Measurements from ENCODE around the gene CRIP2. TPM values are rescaled to one million over a fixed set of nuclear protein-coding genes. Genes with fewer than 3 reads are reported as not detected.
A peak's percentile ranks its signal among the peaks of the same experiment; 100 is the strongest.

The CRIP2 gene
- total RNA-seq, 6 experiments from 2014 or later = 6.9 to 22.4 (median 21.0) TPM

- Mint-ChIP-seq H3K9me3 (no peaks in the 10 kb centered on the region), H3K27me3 (ENCODE audit: insufficient read depth) (no peaks in the 10 kb centered on the region; the same call in 1 of the 2 replicates), H3K4me1 (ENCODE audit: low read depth) (no peaks in the 10 kb centered on the region), H3K36me3 (ENCODE audit: low read depth) (peaks cover 4% of the 10 kb centered on the region; the same call in 1 of the 2 replicates), H3K27ac (no peak overlapping the region), H3K4me3 (no peak overlapping the region)
- no peak for TF ChIP-seq CTCF (IDR thresholded peaks at IDR 0.05)
- peak; percentile 12 for DNase-seq
Measured at GRCh38 chr14:105465209-105466031, 9.2 kb upstream of the CRIP2 start.

- Mint-ChIP-seq H3K9me3 (no peaks in the 10 kb centered on the region), H3K27me3 (ENCODE audit: insufficient read depth) (no peaks in the 10 kb centered on the region), H3K36me3 (ENCODE audit: low read depth) (peaks cover 2% of the 10 kb centered on the region; the same call in 1 of the 2 replicates), H3K4me1 (ENCODE audit: low read depth) (no peaks in the 10 kb centered on the region), H3K27ac (no peak overlapping the region), H3K4me3 (no peak overlapping the region)
- TF ChIP-seq CTCF (IDR thresholded peaks at IDR 0.05) = no peak
- no peak for DNase-seq
Measured at GRCh38 chr14:105466531-105467248, 7.9 kb upstream of the CRIP2 start.

- no peaks in the 10 kb centered on the region for H3K27me3 Mint-ChIP-seq (ENCODE audit: insufficient read depth)
Measured at GRCh38 chr14:105467249-105467941, 7.2 kb upstream of the CRIP2 start.

GRCh38 chr14:105467942-105468471 lies 6.6 kb upstream of the CRIP2 start:
- no peak for DNase-seq
- no peak overlapping the region for H3K27ac Mint-ChIP-seq
- no peak for TF ChIP-seq CTCF (IDR thresholded peaks at IDR 0.05)
- H3K9me3 Mint-ChIP-seq = no peaks in the 10 kb centered on the region
- no peaks in the 10 kb centered on the region for H3K27me3 Mint-ChIP-seq (ENCODE audit: insufficient read depth)
- H3K4me1 Mint-ChIP-seq (ENCODE audit: low read depth) = no peaks in the 10 kb centered on the region
- H3K36me3 Mint-ChIP-seq (ENCODE audit: low read depth) = no peaks in the 10 kb centered on the region
- H3K4me3 Mint-ChIP-seq = no peak overlapping the region

More at GRCh38 chr14:105467249-105467941, 7.2 kb upstream of the CRIP2 start:
- H3K4me3 Mint-ChIP-seq = no peak overlapping the region
- H3K27ac Mint-ChIP-seq = no peak overlapping the region
- DNase-seq = no peak
- no peaks in the 10 kb centered on the region for H3K4me1 Mint-ChIP-seq (ENCODE audit: low read depth)
- no peaks in the 10 kb centered on the region for H3K36me3 Mint-ChIP-seq (ENCODE audit: low read depth)
- no peak for TF ChIP-seq CTCF (IDR thresholded peaks at IDR 0.05)
- H3K9me3 Mint-ChIP-seq = no peaks in the 10 kb centered on the region

GRCh38 chr14:105468621-105469241 lies 5.9 kb upstream of the CRIP2 start:
- DNase-seq = no peak
- no peaks in the 10 kb centered on the region for H3K27me3 Mint-ChIP-seq (ENCODE audit: insufficient read depth)
- no peaks in the 10 kb centered on the region for H3K4me1 Mint-ChIP-seq (ENCODE audit: low read depth)
- TF ChIP-seq CTCF (IDR thresholded peaks at IDR 0.05) = no peak
- no peaks in the 10 kb centered on the region for H3K36me3 Mint-ChIP-seq (ENCODE audit: low read depth)
- H3K9me3 Mint-ChIP-seq = no peaks in the 10 kb centered on the region
- H3K4me3 Mint-ChIP-seq = no peak overlapping the region
- H3K27ac Mint-ChIP-seq = no peak overlapping the region

Measured in HFFc6 (cell line).